ENCODE measurements around the gene CRB3.

DNA sequence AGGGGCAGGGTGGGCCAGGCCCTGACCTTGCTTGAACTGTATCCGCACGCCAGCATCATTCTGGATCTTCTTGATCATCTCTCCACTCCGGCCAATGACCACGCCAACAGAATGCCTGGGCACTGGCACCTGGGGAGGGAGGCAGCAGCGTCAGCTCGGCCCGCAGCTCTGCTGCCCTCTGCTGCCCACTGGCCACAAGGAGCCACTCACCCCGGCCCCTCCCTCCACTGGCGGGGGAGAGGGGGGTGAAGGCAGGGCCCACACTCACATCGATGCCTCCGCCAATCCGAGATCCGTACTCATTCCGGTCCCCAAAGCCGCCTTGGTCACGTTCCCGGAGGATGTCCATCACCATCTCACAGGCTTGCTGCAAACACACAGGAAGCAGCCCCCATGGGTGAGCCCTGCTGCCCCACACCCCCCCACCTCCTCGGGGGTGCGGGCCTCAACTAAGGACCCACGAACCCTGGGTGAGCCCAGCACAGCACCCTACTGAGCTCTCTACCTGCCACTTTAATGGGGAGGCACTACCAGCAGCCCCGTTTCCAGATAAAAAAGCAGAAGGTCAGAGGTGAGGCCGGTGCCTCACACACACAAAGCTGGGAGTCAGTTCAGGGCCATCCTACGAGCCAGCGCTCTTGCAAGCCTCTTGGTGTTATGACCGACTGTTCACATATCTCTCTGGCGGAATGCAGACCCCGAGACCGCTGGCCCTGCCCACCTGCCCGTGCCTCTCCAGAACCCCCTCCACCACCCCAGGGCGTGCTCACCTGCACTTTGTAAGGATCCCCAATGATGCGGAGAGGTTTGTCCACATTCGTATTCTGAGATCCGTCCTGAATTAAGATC lies 46.1 kb upstream of the CRB3 start:
- TF ChIP-seq, protein P1, sequence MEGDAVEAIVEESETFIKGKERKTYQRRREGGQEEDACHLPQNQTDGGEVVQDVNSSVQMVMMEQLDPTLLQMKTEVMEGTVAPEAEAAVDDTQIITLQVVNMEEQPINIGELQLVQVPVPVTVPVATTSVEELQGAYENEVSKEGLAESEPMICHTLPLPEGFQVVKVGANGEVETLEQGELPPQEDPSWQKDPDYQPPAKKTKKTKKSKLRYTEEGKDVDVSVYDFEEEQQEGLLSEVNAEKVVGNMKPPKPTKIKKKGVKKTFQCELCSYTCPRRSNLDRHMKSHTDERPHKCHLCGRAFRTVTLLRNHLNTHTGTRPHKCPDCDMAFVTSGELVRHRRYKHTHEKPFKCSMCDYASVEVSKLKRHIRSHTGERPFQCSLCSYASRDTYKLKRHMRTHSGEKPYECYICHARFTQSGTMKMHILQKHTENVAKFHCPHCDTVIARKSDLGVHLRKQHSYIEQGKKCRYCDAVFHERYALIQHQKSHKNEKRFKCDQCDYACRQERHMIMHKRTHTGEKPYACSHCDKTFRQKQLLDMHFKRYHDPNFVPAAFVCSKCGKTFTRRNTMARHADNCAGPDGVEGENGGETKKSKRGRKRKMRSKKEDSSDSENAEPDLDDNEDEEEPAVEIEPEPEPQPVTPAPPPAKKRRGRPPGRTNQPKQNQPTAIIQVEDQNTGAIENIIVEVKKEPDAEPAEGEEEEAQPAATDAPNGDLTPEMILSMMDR (IDR thresholded peaks at IDR 0.05): peak in 3 of 6 experiments; percentile 32 to 42 (median 35)
- no peak for TF ChIP-seq POLR2A (IDR thresholded peaks at IDR 0.05)
